Stimulated activated CD4-positive, alpha-beta T cell treated with anti-CD3 and anti-CD28 coated beads, Interleukin-1b, Interleukin-23, amount 100 ng/mL, for 48 hours (primary cell): Measurements from ENCODE around the gene CROCC2.

Source experiments
- DNase-seq: peaks from one replicate; pipeline ENCODE4 v3.0.0-alpha.2; 2020

CROCC2 gene

GRCh38 chr2:240992572-240993291, 86.6 kb downstream of the CROCC2 start:
- DNase-seq, result no peak

GRCh38 chr2:240993446-240994170, 87.5 kb downstream of the CROCC2 start:
- no peak for DNase-seq

GRCh38 chr2:240994171-240994896, 88.2 kb downstream of the CROCC2 start:
- no peak for DNase-seq

GRCh38 chr2:240995041-240996021, 89.2 kb downstream of the CROCC2 start:
- no peak for DNase-seq

- no peak for DNase-seq
Observed at GRCh38 chr2:240996161-240996833, 90.2 kb downstream of the CROCC2 start.

- no peak for DNase-seq
Observed at GRCh38 chr2:240996834-240997140, 90.7 kb downstream of the CROCC2 start.

- no peak for DNase-seq
Observed at GRCh38 chr2:240997141-240997855, 91.2 kb downstream of the CROCC2 start.

GRCh38 chr2:240997856-240998705, 91.9 kb downstream of the CROCC2 start, which contains the start of gene SNED1:
SNED1 (plus strand) TSS chr2:240998618; CDS start chr2:240998838, 220 bp downstream.
- no peak for DNase-seq

GRCh38 chr2:240998706-240998994, 92.5 kb downstream of the CROCC2 start:
- DNase-seq, result no peak

GRCh38 chr2:240998995-240999791, 93.1 kb downstream of the CROCC2 start:
- DNase-seq, result no peak

GRCh38 chr2:240999873-241000541, 93.9 kb downstream of the CROCC2 start:
- DNase-seq, result no peak

- no peak for DNase-seq
Observed at GRCh38 chr2:241000831-241001321, 94.7 kb downstream of the CROCC2 start.

- no peak for DNase-seq
Observed at GRCh38 chr2:241001413-241002274, 95.5 kb downstream of the CROCC2 start.

- DNase-seq, result no peak
Observed at GRCh38 chr2:241002275-241003046, 96.3 kb downstream of the CROCC2 start.

GRCh38 chr2:241003047-241003360, 96.9 kb downstream of the CROCC2 start:
- no peak for DNase-seq

GRCh38 chr2:241003369-241003768, 97.2 kb downstream of the CROCC2 start:
- DNase-seq, result no peak
